Natural killer cell (primary cell): ENCODE results near the gene CCL7. TPM values are rescaled to one million over a fixed set of nuclear protein-coding genes. Genes with fewer than 3 reads are reported as not detected.

Source experiments
- ATAC-seq, 3 donors: fragments of 150-1000 bp in 2 of 3; fragments of 200-7000 bp in 1 of 3; cut with Tn5 transposase; 1 replicate in 1 of 3; 2 replicates in 2 of 3; pipeline ENCODE4 v1.10.0; 2021; ENCODE audit warnings: mild to moderate bottlenecking in 2 of 3, moderate library complexity in 2 of 3
- DNase-seq, 2 donors: peaks; one replicate each; pipeline versions ENCODE4 v3.0.0 to v3.0.0-alpha.2; 2013 to 2021; ENCODE audit warnings: mixed read lengths in 1 of 2
- H3K27ac ChIP-seq: one replicate; pipeline ENCODE4 v1.5.1; 2013; ENCODE audit warnings: mild to moderate bottlenecking, low read length
- H3K27me3 ChIP-seq: one replicate; pipeline ENCODE4 v1.6.1; 2013; ENCODE audit warnings: low read length; ENCODE audit not compliant: control insufficient read depth, insufficient read depth
- H3K36me3 ChIP-seq: one replicate; pipeline ENCODE4 v1.6.1; 2013; ENCODE audit warnings: low read length; ENCODE audit not compliant: control insufficient read depth, insufficient read depth
- H3K4me1 ChIP-seq: one replicate; pipeline ENCODE4 v1.6.1; 2013; ENCODE audit warnings: low read length; ENCODE audit not compliant: control insufficient read depth, insufficient read depth
- H3K4me3 ChIP-seq: one replicate; pipeline ENCODE4 v1.5.1; 2013; ENCODE audit warnings: low read length
- H3K9me3 ChIP-seq: one replicate; pipeline ENCODE4 v1.6.1; 2013; ENCODE audit warnings: low read length; ENCODE audit not compliant: control insufficient read depth, insufficient read depth
- H3K27ac Mint-ChIP-seq, 2 donors: one replicate each; pipeline ENCODE4 v1.8.0; 2022; ENCODE audit warnings: mild to moderate bottlenecking in 2 of 2, mixed read lengths in 2 of 2, moderate library complexity in 1 of 2
- H3K27me3 Mint-ChIP-seq, 2 donors: one replicate each; pipeline ENCODE4 v1.8.0; 2022; ENCODE audit warnings: low read depth in 2 of 2, mixed read lengths in 2 of 2
- H3K36me3 Mint-ChIP-seq: one replicate; pipeline ENCODE4 v1.8.0; 2022; ENCODE audit warnings: mixed read lengths
- H3K4me1 Mint-ChIP-seq, 2 donors: one replicate each; pipeline ENCODE4 v1.8.0; 2022; ENCODE audit warnings: mixed read lengths in 2 of 2
- H3K4me3 Mint-ChIP-seq: one replicate; pipeline ENCODE4 v1.8.0; 2022; ENCODE audit warnings: mild to moderate bottlenecking, moderate library complexity, mixed read lengths
- H3K9me3 Mint-ChIP-seq, 2 donors: one replicate each; pipeline ENCODE4 v1.8.0; 2022; ENCODE audit warnings: mixed read lengths in 2 of 2
- WGBS: methylation state at CpG from one replicate; pipeline ENCODE4 v1.1.7; 2013; ENCODE audit warnings: missing lambda C conversion rate; ENCODE audit not compliant: insufficient coverage; 5-methylcytosine and 5-hydroxymethylcytosine counted together
- intact Hi-C: fragments of 100-400 bp; cut with micrococcal nuclease; formaldehyde crosslinking; loops from one replicate; pipeline ENCODE4 v1.14.2; 2022
- total RNA-seq, 4 donors: library from RNA; stranded (reverse); fragments of 120-200 nt in 1 of 4; gene quantifications; one replicate each; pipeline versions ENCODE4 v1.2.3 to v1.2.4, GENCODE V29; 2013 to 2022
- TF ChIP-seq, protein P1 (sequence below): fragments of 200-600 bp; IDR thresholded peaks from one replicate; pipeline ENCODE4 v1.8.0; 2022; ENCODE audit warnings: antibody characterized with exemption

The CCL7 gene
- total RNA-seq, 3 donors from 2014 or later (not counting 1 experiment from before 2014, with no cell fraction given) = not detected

DNA sequence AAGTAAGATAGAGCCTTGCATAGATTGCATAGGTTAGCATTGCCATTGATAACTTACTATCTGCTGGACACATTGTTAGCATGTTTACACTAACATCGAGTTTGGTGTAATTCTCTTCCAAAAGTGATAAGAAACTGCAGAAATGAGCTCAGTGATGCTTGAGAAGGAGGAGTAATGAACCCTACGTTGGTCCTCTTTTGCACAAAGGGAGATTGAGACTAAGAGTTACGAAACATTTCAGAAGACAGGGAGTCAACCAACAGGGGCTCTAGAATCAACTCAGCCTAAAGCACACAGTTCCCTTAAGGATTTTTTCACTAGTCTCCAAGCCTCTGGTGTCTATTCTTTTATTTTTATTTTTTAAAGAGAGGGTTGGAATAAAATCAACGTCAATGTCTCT is 6.8 kb downstream of the CCL7 start:
- H3K4me3 ChIP-seq = no peak overlapping the region
- H3K27ac ChIP-seq = no peak overlapping the region
- H3K4me1 ChIP-seq = no peaks in the 10 kb centered on the region
- WGBS = 85% methylated on average over 4 of the region's 4 CpGs
- no peaks in the 10 kb centered on the region for H3K36me3 Mint-ChIP-seq
- H3K36me3 ChIP-seq = no peaks in the 10 kb centered on the region
- ATAC-seq (no peak), DNase-seq (no peak)
- TF ChIP-seq, protein P1, sequence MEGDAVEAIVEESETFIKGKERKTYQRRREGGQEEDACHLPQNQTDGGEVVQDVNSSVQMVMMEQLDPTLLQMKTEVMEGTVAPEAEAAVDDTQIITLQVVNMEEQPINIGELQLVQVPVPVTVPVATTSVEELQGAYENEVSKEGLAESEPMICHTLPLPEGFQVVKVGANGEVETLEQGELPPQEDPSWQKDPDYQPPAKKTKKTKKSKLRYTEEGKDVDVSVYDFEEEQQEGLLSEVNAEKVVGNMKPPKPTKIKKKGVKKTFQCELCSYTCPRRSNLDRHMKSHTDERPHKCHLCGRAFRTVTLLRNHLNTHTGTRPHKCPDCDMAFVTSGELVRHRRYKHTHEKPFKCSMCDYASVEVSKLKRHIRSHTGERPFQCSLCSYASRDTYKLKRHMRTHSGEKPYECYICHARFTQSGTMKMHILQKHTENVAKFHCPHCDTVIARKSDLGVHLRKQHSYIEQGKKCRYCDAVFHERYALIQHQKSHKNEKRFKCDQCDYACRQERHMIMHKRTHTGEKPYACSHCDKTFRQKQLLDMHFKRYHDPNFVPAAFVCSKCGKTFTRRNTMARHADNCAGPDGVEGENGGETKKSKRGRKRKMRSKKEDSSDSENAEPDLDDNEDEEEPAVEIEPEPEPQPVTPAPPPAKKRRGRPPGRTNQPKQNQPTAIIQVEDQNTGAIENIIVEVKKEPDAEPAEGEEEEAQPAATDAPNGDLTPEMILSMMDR = no peak
- H3K27me3 Mint-ChIP-seq = peaks cover 45 to 61% of the 10 kb centered on the region in 2 donors
- intact Hi-C loops = no loop called here
- H3K27me3 ChIP-seq = peaks cover 2% of the 10 kb centered on the region
- no peaks in the 10 kb centered on the region for H3K4me1 Mint-ChIP-seq
- H3K9me3 ChIP-seq = no peaks in the 10 kb centered on the region
- no peaks in the 10 kb centered on the region for H3K9me3 Mint-ChIP-seq
- no peak overlapping the region for H3K27ac Mint-ChIP-seq
- no peak overlapping the region for H3K4me3 Mint-ChIP-seq

DNA sequence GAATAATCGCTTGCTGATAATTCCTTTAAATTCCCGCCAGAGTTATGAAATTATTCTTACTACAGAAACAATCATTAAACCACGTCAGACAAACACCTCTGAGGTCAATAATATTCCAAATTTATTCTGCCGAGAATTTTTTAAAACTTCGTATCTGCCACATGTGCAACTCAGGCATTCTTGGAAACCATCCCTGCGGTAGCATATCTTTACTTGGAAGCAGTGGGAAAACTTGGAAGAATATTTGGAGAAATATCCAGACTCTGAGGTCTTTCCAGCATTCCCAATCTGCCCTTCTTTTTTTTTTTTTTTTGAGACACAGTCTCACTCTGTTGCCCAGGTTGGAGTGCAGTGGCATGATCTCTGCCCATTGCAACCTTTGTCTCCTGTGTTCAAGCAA is 13.6 kb downstream of the CCL7 start:
- Histone ChIP-seq H3K36me3 (no peaks in the 10 kb centered on the region), H3K27me3 (no peaks in the 10 kb centered on the region), H3K27ac (no peak overlapping the region), H3K4me1 (no peaks in the 10 kb centered on the region), H3K4me3 (no peak overlapping the region), H3K9me3 (no peaks in the 10 kb centered on the region)
- ATAC-seq = no peak
- no peaks in the 10 kb centered on the region for H3K9me3 Mint-ChIP-seq
- TF ChIP-seq, protein P1 = no peak
- H3K27me3 Mint-ChIP-seq = peaks cover 27 to 32% of the 10 kb centered on the region in 2 donors
- H3K36me3 Mint-ChIP-seq = no peaks in the 10 kb centered on the region
- intact Hi-C loops = no loop called here
- no peaks in the 10 kb centered on the region for H3K4me1 Mint-ChIP-seq
- H3K4me3 Mint-ChIP-seq = no peak overlapping the region
- 83% methylated on average over 6 of the region's 6 CpGs for WGBS
- no peak for DNase-seq
- H3K27ac Mint-ChIP-seq = no peak overlapping the region

DNA sequence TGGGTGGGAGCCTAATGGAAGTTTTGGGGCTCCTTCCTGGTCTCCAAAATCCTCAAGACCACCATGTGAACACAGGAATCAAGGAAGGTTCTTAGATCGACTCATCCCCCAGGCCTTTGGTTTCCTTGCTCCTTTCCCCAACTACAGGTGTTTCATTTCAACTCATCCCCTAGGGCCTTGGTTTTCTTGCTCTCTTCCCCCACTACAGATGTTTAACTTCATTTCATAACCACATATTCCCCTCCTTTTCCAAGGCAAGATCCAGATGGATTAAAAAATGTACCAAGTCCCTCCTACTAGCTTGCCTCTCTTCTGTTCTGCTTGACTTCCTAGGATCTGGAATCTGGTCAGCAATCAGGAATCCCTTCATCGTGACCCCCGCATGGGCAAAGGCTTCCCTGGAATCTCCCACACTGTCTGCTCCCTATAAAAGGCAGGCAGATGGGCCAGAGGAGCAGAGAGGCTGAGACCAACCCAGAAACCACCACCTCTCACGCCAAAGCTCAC is 15.3 kb downstream of the CCL7 start, which contains the start of gene CCL11:
CCL11 (plus strand) TSS at position 457 of the 507 bp plus-strand sequence. CDS start 67 bp downstream, outside the sequence.
- H3K27me3 Mint-ChIP-seq = peaks cover 16 to 23% of the 10 kb centered on the region in 2 donors
- Histone ChIP-seq H3K36me3 (no peaks in the 10 kb centered on the region), H3K27me3 (no peaks in the 10 kb centered on the region), H3K27ac (no peak within 1 kb of the TSS), H3K4me3 (no peak within 1 kb of the TSS), H3K9me3 (no peaks in the 10 kb centered on the region), H3K4me1 (no peaks in the 10 kb centered on the region)
- no peak within 1 kb of the TSS for H3K4me3 Mint-ChIP-seq
- DNase-seq (no peak), ATAC-seq (no peak)
- H3K27ac Mint-ChIP-seq = no peak within 1 kb of the TSS
- H3K4me1 Mint-ChIP-seq = no peaks in the 10 kb centered on the region
- intact Hi-C loops = no loop called here
- H3K36me3 Mint-ChIP-seq = no peaks in the 10 kb centered on the region
- 93% methylated on average over 4 of the region's 4 CpGs for WGBS
- TF ChIP-seq, protein P1 = no peak
- H3K9me3 Mint-ChIP-seq = no peaks in the 10 kb centered on the region

DNA sequence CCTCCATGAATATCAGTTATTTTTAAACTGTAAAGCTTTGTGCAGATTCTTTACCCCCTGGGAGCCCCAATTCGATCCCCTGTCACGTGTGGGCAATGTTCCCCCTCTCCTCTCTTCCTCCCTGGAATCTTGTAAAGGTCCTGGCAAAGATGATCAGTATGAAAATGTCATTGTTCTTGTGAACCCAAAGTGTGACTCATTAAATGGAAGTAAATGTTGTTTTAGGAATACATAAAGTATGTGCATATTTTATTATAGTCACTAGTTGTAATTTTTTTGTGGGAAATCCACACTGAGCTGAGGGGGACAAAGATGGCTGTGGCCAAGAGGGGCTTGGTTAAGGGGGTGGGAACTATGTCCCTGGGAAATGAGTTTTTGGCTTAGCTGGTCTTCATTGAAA is 17.9 kb downstream of the CCL7 start:
- TF ChIP-seq, protein P1 = no peak
- no peaks in the 10 kb centered on the region for H3K27me3 ChIP-seq
- Mint-ChIP-seq H3K4me3 (no peak overlapping the region), H3K27me3 (peaks cover 9 to 13% of the 10 kb centered on the region in 2 donors), H3K27ac (no peak overlapping the region), H3K36me3 (no peaks in the 10 kb centered on the region), H3K9me3 (no peaks in the 10 kb centered on the region), H3K4me1 (no peaks in the 10 kb centered on the region)
- DNase-seq (no peak), ATAC-seq (no peak)
- 55% methylated on average over 2 of the region's 2 CpGs for WGBS
- intact Hi-C loops = no loop called here
- no peaks in the 10 kb centered on the region for H3K4me1 ChIP-seq
- H3K4me3 ChIP-seq = no peak overlapping the region
- no peaks in the 10 kb centered on the region for H3K36me3 ChIP-seq
- H3K27ac ChIP-seq = no peak overlapping the region
- H3K9me3 ChIP-seq = no peaks in the 10 kb centered on the region
